ENCODE data around the gene FAM177B.

Gene FAM177B

GRCh38 chr1:222736972-222737371 is at the start of gene FAM177B:
Gene FAM177B, plus strand, starts transcription at chr1:222737202. Its CDS starts 9,344 bp downstream, at chr1:222746546.
- TF ChIP-seq CTCF (IDR thresholded peaks at IDR 0.05; ENCODE audit: low read length): no peak
- TF ChIP-seq EZH2 (optimal IDR thresholded peaks at IDR 0.05; ENCODE audit: low read depth, low read length): no peak
- no peak for TF ChIP-seq EZH2phosphoT487 (IDR thresholded peaks at IDR 0.05; ENCODE audit: low read length)
- Histone ChIP-seq H4K20me1 (ENCODE audit: insufficient read depth, low read length) (peaks cover 14% of the 10 kb centered on the region; the same call in 1 of the 2 replicates), H3F3A (ENCODE audit: insufficient read depth, low read length) (peaks cover 15% of the 10 kb centered on the region), H3K4me2 (ENCODE audit: low read depth, low read length) (no peak within 1 kb of the TSS), H3K4me1 (ENCODE audit: low read length) (peaks cover 8% of the 10 kb centered on the region), H3K9me3 (replicated peaks; ENCODE audit: insufficient read depth, low read length) (no peaks in the 10 kb centered on the region), H2AFZ (ENCODE audit: low read length) (no peak within 1 kb of the TSS), H3K4me3 (ENCODE audit: low read length) (no peak within 1 kb of the TSS), H3K79me2 (ENCODE audit: low read length) (no peaks in the 10 kb centered on the region), H3K27ac (ENCODE audit: low read length) (no peak within 1 kb of the TSS), H3K9ac (ENCODE audit: low read length) (no peak within 1 kb of the TSS), H3K27me3 (replicated peaks; ENCODE audit: insufficient read depth, low read length) (peaks cover 52% of the 10 kb centered on the region), H3K9me2 (replicated peaks; ENCODE audit: insufficient read depth, low read length) (no peaks in the 10 kb centered on the region), H3K36me3 (replicated peaks; ENCODE audit: insufficient read depth, low read length) (peaks cover 14% of the 10 kb centered on the region; the same call in 1 of the 2 replicates)
- no peak for DNase-seq

- H3K79me2 ChIP-seq (ENCODE audit: low read length): no peaks in the 10 kb centered on the region
Measured at GRCh38 chr1:222691016-222691415, 46.0 kb upstream of the FAM177B start.

GRCh38 chr1:222694927-222695326 is 42.1 kb upstream of the FAM177B start:
- H3K27ac ChIP-seq (ENCODE audit: low read length): no peak overlapping the region
- no peak overlapping the region for H3K9ac ChIP-seq (ENCODE audit: low read length)
- H3K4me2 ChIP-seq (ENCODE audit: low read depth, low read length): no peak overlapping the region
- no peak for DNase-seq
- no peaks in the 10 kb centered on the region for H3K4me1 ChIP-seq (ENCODE audit: low read length)
- no peaks in the 10 kb centered on the region for H3K79me2 ChIP-seq (ENCODE audit: low read length)
- H3F3A ChIP-seq (ENCODE audit: insufficient read depth, low read length): no peaks in the 10 kb centered on the region
- H3K36me3 ChIP-seq (replicated peaks; ENCODE audit: insufficient read depth, low read length): no peaks in the 10 kb centered on the region
- no peaks in the 10 kb centered on the region for H3K9me3 ChIP-seq (replicated peaks; ENCODE audit: insufficient read depth, low read length)
- H4K20me1 ChIP-seq (ENCODE audit: insufficient read depth, low read length): no peaks in the 10 kb centered on the region
- H2AFZ ChIP-seq (ENCODE audit: low read length): no peak overlapping the region
- no peak overlapping the region for H3K4me3 ChIP-seq (ENCODE audit: low read length)
- no peaks in the 10 kb centered on the region for H3K9me2 ChIP-seq (replicated peaks; ENCODE audit: insufficient read depth, low read length)
- no peaks in the 10 kb centered on the region for H3K27me3 ChIP-seq (replicated peaks; ENCODE audit: insufficient read depth, low read length)
- TF ChIP-seq CTCF (IDR thresholded peaks at IDR 0.05; ENCODE audit: low read length) (no peak), EZH2 (optimal IDR thresholded peaks at IDR 0.05; ENCODE audit: low read depth, low read length) (no peak), EZH2phosphoT487 (IDR thresholded peaks at IDR 0.05; ENCODE audit: low read length) (no peak)

More at GRCh38 chr1:222691016-222691415, 46.0 kb upstream of the FAM177B start:
- no peaks in the 10 kb centered on the region for H3K9me3 ChIP-seq (replicated peaks; ENCODE audit: insufficient read depth, low read length)
- no peak for DNase-seq
- no peaks in the 10 kb centered on the region for H3K36me3 ChIP-seq (replicated peaks; ENCODE audit: insufficient read depth, low read length)
- no peak overlapping the region for H3K4me3 ChIP-seq (ENCODE audit: low read length)
- no peaks in the 10 kb centered on the region for H3K4me1 ChIP-seq (ENCODE audit: low read length)
- no peaks in the 10 kb centered on the region for H4K20me1 ChIP-seq (ENCODE audit: insufficient read depth, low read length)
- H3F3A ChIP-seq (ENCODE audit: insufficient read depth, low read length): no peaks in the 10 kb centered on the region
- H3K27ac ChIP-seq (ENCODE audit: low read length): no peak overlapping the region
- TF ChIP-seq EZH2phosphoT487 (IDR thresholded peaks at IDR 0.05; ENCODE audit: low read length): no peak
- TF ChIP-seq EZH2 (optimal IDR thresholded peaks at IDR 0.05; ENCODE audit: low read depth, low read length): no peak
- TF ChIP-seq CTCF (IDR thresholded peaks at IDR 0.05; ENCODE audit: low read length): no peak
- no peak overlapping the region for H3K4me2 ChIP-seq (ENCODE audit: low read depth, low read length)
- H2AFZ ChIP-seq (ENCODE audit: low read length): no peak overlapping the region
- no peaks in the 10 kb centered on the region for H3K27me3 ChIP-seq (replicated peaks; ENCODE audit: insufficient read depth, low read length)
- no peaks in the 10 kb centered on the region for H3K9me2 ChIP-seq (replicated peaks; ENCODE audit: insufficient read depth, low read length)
- no peak overlapping the region for H3K9ac ChIP-seq (ENCODE audit: low read length)
